Measurements from ENCODE around the gene FCHSD1. TPM values are rescaled to one million over a fixed set of nuclear protein-coding genes. Genes with fewer than 3 reads are reported as not detected.

Gene FCHSD1
- total and polyA plus RNA-seq, 10 of the 15 experiments (the other 5 are each of a cell fraction or from before 2014, with no cell fraction given) = 0.97 to 22.8 (median 10.7) TPM

DNA sequence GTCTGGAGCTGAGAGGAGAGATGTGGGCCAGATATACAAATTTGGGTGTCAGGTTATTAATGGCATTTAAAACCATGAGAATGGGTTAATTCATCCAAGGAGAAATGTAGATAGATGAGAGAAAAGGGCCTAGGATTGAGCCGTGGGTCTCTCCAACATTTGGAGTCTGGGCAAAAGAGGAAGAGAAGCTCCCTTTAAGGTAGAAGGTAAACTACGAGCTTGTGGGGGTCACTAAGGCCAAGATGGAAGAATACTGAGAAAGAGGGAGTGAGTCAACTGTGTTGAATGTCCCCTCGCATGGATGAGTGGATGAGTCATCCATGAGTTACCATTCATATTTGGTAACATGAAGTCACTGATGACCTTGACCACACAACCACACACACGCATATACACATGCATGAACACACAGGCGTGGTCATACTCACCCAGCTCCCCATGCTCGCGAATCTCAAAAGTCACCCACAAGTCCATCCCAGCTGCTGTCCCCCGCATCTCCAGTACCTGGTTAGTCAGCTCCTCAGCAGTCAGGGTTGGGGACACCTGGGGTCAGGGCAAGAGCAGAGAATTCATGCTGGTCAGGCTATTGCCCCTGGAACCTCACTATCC, 6.8 kb upstream of the FCHSD1 start (continued):
- TF ChIP-seq, protein P1, sequence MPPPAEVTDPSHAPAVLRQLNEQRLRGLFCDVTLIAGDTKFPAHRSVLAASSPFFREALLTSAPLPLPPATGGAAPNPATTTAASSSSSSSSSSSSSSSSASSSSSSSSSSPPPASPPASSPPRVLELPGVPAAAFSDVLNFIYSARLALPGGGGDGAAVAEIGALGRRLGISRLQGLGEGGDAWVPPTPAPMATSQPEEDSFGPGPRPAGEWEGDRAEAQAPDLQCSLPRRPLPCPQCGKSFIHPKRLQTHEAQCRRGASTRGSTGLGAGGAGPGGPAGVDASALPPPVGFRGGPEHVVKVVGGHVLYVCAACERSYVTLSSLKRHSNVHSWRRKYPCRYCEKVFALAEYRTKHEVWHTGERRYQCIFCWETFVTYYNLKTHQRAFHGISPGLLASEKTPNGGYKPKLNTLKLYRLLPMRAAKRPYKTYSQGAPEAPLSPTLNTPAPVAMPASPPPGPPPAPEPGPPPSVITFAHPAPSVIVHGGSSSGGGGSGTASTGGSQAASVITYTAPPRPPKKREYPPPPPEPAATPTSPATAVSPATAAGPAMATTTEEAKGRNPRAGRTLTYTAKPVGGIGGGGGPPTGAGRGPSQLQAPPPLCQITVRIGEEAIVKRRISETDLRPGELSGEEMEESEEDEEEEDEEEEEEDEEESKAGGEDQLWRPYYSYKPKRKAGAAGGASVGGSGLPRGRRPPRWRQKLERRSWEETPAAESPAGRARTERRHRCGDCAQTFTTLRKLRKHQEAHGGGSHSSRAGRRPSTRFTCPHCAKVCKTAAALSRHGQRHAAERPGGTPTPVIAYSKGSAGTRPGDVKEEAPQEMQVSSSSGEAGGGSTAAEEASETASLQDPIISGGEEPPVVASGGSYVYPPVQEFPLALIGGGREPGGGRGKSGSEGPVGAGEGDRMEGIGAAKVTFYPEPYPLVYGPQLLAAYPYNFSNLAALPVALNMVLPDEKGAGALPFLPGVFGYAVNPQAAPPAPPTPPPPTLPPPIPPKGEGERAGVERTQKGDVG (CRISPR knock-in tag; IDR thresholded peaks at IDR 0.05) = no peak
- TF ChIP-seq DPF2 (IDR thresholded peaks at IDR 0.05) = no peak
- peak; percentile 93 for TF ChIP-seq MEF2A (IDR thresholded peaks at IDR 0.05; ENCODE audit: insufficient read depth, low read depth, low read length)
- no peak for TF ChIP-seq BRCA1 (IDR thresholded peaks at IDR 0.05; ENCODE audit: low read depth, low read length)
- no peak for TF ChIP-seq TCF3 (IDR thresholded peaks at IDR 0.05; ENCODE audit: borderline replicate concordance, insufficient read depth, low read depth, low read length)
- TF ChIP-seq NFIC (IDR thresholded peaks at IDR 0.05; ENCODE audit: low read depth, low read length) = peak; percentile 91; the same call in 1 of the 2 replicates
- no peak for TF ChIP-seq RFX5 (IDR thresholded peaks at IDR 0.05; ENCODE audit: low read depth, low read length)
- no peak for TF ChIP-seq CUX1 (IDR thresholded peaks at IDR 0.05; ENCODE audit: insufficient replicate concordance, low read depth, low read length)
- TF ChIP-seq, protein P2, sequence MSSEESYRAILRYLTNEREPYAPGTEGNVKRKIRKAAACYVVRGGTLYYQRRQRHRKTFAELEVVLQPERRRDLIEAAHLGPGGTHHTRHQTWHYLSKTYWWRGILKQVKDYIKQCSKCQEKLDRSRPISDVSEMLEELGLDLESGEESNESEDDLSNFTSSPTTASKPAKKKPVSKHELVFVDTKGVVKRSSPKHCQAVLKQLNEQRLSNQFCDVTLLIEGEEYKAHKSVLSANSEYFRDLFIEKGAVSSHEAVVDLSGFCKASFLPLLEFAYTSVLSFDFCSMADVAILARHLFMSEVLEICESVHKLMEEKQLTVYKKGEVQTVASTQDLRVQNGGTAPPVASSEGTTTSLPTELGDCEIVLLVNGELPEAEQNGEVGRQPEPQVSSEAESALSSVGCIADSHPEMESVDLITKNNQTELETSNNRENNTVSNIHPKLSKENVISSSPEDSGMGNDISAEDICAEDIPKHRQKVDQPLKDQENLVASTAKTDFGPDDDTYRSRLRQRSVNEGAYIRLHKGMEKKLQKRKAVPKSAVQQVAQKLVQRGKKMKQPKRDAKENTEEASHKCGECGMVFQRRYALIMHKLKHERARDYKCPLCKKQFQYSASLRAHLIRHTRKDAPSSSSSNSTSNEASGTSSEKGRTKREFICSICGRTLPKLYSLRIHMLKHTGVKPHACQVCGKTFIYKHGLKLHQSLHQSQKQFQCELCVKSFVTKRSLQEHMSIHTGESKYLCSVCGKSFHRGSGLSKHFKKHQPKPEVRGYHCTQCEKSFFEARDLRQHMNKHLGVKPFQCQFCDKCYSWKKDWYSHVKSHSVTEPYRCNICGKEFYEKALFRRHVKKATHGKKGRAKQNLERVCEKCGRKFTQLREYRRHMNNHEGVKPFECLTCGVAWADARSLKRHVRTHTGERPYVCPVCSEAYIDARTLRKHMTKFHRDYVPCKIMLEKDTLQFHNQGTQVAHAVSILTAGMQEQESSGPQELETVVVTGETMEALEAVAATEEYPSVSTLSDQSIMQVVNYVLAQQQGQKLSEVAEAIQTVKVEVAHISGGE (CRISPR knock-in tag; IDR thresholded peaks at IDR 0.05) = no peak
- TF ChIP-seq BHLHE40 (IDR thresholded peaks at IDR 0.05; ENCODE audit: borderline replicate concordance in 1 of 2, low read depth in 2 of 2, low read length in 1 of 2) = no peak
- TF ChIP-seq RELA (IDR thresholded peaks at IDR 0.05; ENCODE audit: borderline replicate concordance, partially characterized antibody) = no peak
- TF ChIP-seq KLF5 (IDR thresholded peaks at IDR 0.05; ENCODE audit: partially characterized antibody) = no peak
- no peak for TF ChIP-seq IRF3 (IDR thresholded peaks at IDR 0.05)
